HG02763 (cell line): Measurements from ENCODE around the gene OR4E2.
"Not testable (repeated sequence)": the region's sequence is repeated elsewhere in the genome, so short reads cannot be mapped to it uniquely, and the experiment has no call there.

Experiments used
- ATAC-seq: cut with Tn5 transposase; IDR thresholded peaks from one replicate; pipeline ENCODE4 v1.9.1; 2021; ENCODE audit warnings: mild to moderate bottlenecking, moderate library complexity; ENCODE audit not compliant: unreplicated experiment

OR4E2 gene

GRCh38 chr14:21653331-21653885, at the start of gene OR4E2:
Gene OR4E2, plus strand, starts transcription at chr14:21653835. Its CDS starts 11,248 bp downstream, at chr14:21665083.
- no peak for ATAC-seq

- ATAC-seq = no peak
These were observed 41.3 kb upstream of the OR4E2 start for GRCh38 chr14:21612324-21612723.

GRCh38 chr14:21614240-21614639, 39.4 kb upstream of the OR4E2 start:
- no peak for ATAC-seq

GRCh38 chr14:21617614-21618013, 36.0 kb upstream of the OR4E2 start:
- no peak for ATAC-seq

- ATAC-seq = no peak
These were observed 27.0 kb upstream of the OR4E2 start for GRCh38 chr14:21626491-21627230.

GRCh38 chr14:21630503-21630902, 23.1 kb upstream of the OR4E2 start:
- not testable (repeated sequence) for ATAC-seq

GRCh38 chr14:21631084-21631483, 22.6 kb upstream of the OR4E2 start:
- ATAC-seq = no peak

GRCh38 chr14:21634840-21635239, 18.8 kb upstream of the OR4E2 start, which contains the start of gene OR10G2:
Gene OR10G2, minus strand, starts transcription at chr14:21634940. Its CDS starts 98 bp downstream, at chr14:21634842.
- ATAC-seq = no peak

GRCh38 chr14:21642683-21643082, 11.0 kb upstream of the OR4E2 start:
- ATAC-seq = no peak

GRCh38 chr14:21643407-21643806, 10.2 kb upstream of the OR4E2 start:
- no peak for ATAC-seq

GRCh38 chr14:21647380-21647779, 6.3 kb upstream of the OR4E2 start:
- ATAC-seq = no peak

- no peak for ATAC-seq
These were observed 1.3 kb upstream of the OR4E2 start for GRCh38 chr14:21652209-21652808.

GRCh38 chr14:21654215-21654614, 580 bp downstream of the OR4E2 start:
- no peak for ATAC-seq

- no peak for ATAC-seq
These were observed 3.3 kb downstream of the OR4E2 start for GRCh38 chr14:21656980-21657379.

GRCh38 chr14:21668377-21668776, 14.7 kb downstream of the OR4E2 start:
- ATAC-seq = no peak

GRCh38 chr14:21669284-21669683, 15.6 kb downstream of the OR4E2 start:
- ATAC-seq = no peak

GRCh38 chr14:21671371-21671770, 17.7 kb downstream of the OR4E2 start:
- ATAC-seq = no peak

GRCh38 chr14:21672116-21672515, 18.5 kb downstream of the OR4E2 start:
- ATAC-seq = no peak

- ATAC-seq = no peak
These were observed 20.1 kb downstream of the OR4E2 start, which contains the start of gene OR4E1 for GRCh38 chr14:21673718-21674117. Gene OR4E1, minus strand, starts transcription at chr14:21673818. Its CDS starts 2,883 bp downstream, at chr14:21670935.

GRCh38 chr14:21675566-21675965, 21.9 kb downstream of the OR4E2 start:
- ATAC-seq = no peak

GRCh38 chr14:21680072-21680471, 26.4 kb downstream of the OR4E2 start:
- no peak for ATAC-seq

GRCh38 chr14:21686468-21686867, 32.8 kb downstream of the OR4E2 start:
- ATAC-seq = no peak
